Measurements from ENCODE around the gene PRLR.

DNA sequence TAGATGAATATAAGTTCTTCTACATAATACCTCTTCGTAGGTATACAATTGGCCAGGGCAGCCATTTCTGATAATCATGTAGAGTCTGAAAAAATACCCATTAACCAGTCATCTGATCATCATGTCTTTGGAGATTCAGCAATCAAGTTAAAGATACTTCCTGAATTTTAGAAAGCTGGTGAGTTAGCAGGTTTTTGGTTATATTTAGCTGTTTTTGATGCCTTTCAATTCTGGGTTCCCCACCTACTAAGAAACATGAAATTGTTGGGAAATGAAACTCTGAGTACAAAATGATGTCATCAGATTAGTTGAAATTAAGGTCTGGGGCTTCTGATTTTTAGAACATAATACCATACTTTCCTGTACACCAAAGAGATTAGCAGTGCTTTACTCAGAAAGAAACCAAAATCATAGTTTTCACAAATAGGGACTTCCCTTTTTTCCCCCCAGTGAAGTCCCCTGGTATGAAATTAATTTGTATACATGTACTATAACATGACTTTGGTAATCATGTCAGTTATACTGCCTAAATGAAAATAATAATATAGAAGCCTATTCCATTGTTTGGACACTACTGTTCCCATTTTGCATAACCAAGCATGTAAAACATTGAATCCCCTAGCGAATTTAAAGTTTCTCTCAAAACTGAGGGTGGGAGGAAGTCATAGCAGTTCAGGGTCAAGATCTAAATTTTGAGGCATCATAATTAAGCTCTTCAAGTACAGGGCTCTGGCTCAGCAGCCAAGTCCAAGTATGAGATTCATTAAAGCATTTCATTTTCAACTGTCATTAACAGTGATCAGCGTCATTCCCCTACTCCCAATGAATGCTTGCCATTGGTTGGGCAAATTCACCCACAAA, 17.9 kb downstream of the PRLR start:
- TF ChIP-seq, protein P1, sequence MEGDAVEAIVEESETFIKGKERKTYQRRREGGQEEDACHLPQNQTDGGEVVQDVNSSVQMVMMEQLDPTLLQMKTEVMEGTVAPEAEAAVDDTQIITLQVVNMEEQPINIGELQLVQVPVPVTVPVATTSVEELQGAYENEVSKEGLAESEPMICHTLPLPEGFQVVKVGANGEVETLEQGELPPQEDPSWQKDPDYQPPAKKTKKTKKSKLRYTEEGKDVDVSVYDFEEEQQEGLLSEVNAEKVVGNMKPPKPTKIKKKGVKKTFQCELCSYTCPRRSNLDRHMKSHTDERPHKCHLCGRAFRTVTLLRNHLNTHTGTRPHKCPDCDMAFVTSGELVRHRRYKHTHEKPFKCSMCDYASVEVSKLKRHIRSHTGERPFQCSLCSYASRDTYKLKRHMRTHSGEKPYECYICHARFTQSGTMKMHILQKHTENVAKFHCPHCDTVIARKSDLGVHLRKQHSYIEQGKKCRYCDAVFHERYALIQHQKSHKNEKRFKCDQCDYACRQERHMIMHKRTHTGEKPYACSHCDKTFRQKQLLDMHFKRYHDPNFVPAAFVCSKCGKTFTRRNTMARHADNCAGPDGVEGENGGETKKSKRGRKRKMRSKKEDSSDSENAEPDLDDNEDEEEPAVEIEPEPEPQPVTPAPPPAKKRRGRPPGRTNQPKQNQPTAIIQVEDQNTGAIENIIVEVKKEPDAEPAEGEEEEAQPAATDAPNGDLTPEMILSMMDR (IDR thresholded peaks at IDR 0.05; ENCODE audit: poor library complexity), result no peak
- TF ChIP-seq EZH2 (IDR thresholded peaks at IDR 0.05; ENCODE audit: borderline replicate concordance), result no peak
- TF ChIP-seq EZH2phosphoT487 (IDR thresholded peaks at IDR 0.05; ENCODE audit: low read depth, severe bottlenecking, unreplicated experiment), result no peak

Measured in hepatocyte (in vitro differentiated cells).